Endothelial cell of umbilical vein (primary cell): ENCODE data around the gene CD63. TPM values are rescaled to one million over a fixed set of nuclear protein-coding genes. Genes with fewer than 3 reads are reported as not detected.

Experiments
- BruUV-seq: library from RNA; stranded (reverse); fragments of 400-500 nt; replicated peaks from 2 replicates; lab custom pipeline; 2021; lab: Mats Ljungman, UMichigan
- CTCF ChIA-PET: fragments of 300-600, 350-600 bp; sonication (Branson Sonifier 250); formaldehyde crosslinking; loops from one replicate; lab custom pipeline; 2021; ENCODE audit warnings: antibody characterized with exemption, inconsistent platforms; lab: Charles Lee
- POLR2A ChIA-PET: fragments of 300-600, 350-600 bp; sonication (Branson Sonifier 250); formaldehyde crosslinking; loops from one replicate; lab custom pipeline; 2021; ENCODE audit warnings: antibody characterized with exemption, inconsistent platforms; lab: Charles Lee
- DNase-seq: peaks from one replicate; pipeline ENCODE4 v3.0.0-alpha.2; 2011; ENCODE audit warnings: low read depth, low spot score
- FAIRE-seq: peaks from 2 replicates; lab custom pipeline; 2011; peaks lifted over from hg19 to GRCh38; lab: Jason Lieb, UNC
- H2AFZ ChIP-seq: 2 replicates; pipeline ENCODE4 v1.6.0; 2012; ENCODE audit warnings: low read depth, low read length, control low read depth, inconsistent platforms
- H3K27ac ChIP-seq: 2 replicates; pipeline ENCODE4 v1.5.1; 2011; ENCODE audit warnings: low read depth, mild to moderate bottlenecking, control low read depth, low read length, moderate library complexity; ENCODE audit not compliant: insufficient read depth
- H3K27me3 ChIP-seq, 2 experiments: 2 replicates each; pipeline versions ENCODE4 v1.6.0 to v1.6.1; 2011; ENCODE audit warnings: low read length in 2 of 2, mixed read lengths in 1 of 2; ENCODE audit not compliant: control insufficient read depth in 2 of 2, insufficient read depth in 2 of 2
- H3K36me3 ChIP-seq, 2 experiments: 2 replicates in 1 of 2; 3 replicates in 1 of 2; pipeline ENCODE4 v1.5.1; 2011; ENCODE audit warnings: low read length in 2 of 2, mild to moderate bottlenecking in 1 of 2, moderate library complexity in 1 of 2; ENCODE audit not compliant: control insufficient read depth in 2 of 2, insufficient read depth in 2 of 2; ENCODE audit errors: extremely low read depth in 1 of 2
- H3K4me1 ChIP-seq: 3 replicates; pipeline ENCODE4 v1.5.1; 2011; ENCODE audit warnings: mild to moderate bottlenecking, low read length; ENCODE audit not compliant: control insufficient read depth, insufficient read depth; ENCODE audit errors: extremely low read depth
- H3K4me2 ChIP-seq: 2 replicates; pipeline ENCODE4 v1.6.1; 2011; ENCODE audit warnings: low read length, control low read depth, mixed read lengths; ENCODE audit not compliant: insufficient read depth
- H3K4me3 ChIP-seq, 3 experiments: fragments of 200-600 bp in 1 of 3; sonication (generic), shearing (Covaris generic) in 1 of 3; replicated peaks in 1 of 3; 2 replicates each; pipeline ENCODE4 v1.5.1; 2011 to 2016; ENCODE audit warnings: control low read depth in 3 of 3, low read length in 3 of 3, mild to moderate bottlenecking in 2 of 3, inconsistent platforms in 1 of 3, low read depth in 1 of 3, moderate library complexity in 1 of 3; ENCODE audit not compliant: insufficient read depth in 1 of 3
- H3K79me2 ChIP-seq: 2 replicates; pipeline ENCODE4 v1.6.0; 2012; ENCODE audit warnings: low read length, inconsistent platforms; ENCODE audit not compliant: control insufficient read depth, insufficient read depth
- H3K9ac ChIP-seq: replicated peaks from 2 replicates; pipeline ENCODE3; 2011; ENCODE audit warnings: low read length, control low read depth; ENCODE audit not compliant: insufficient read depth; ENCODE audit errors: extremely low read depth
- H3K9me1 ChIP-seq: replicated peaks from 3 replicates; pipeline ENCODE4 v1.6.0; 2011; ENCODE audit warnings: mild to moderate bottlenecking, low read length; ENCODE audit not compliant: control insufficient read depth, insufficient read depth; ENCODE audit errors: extremely low read depth
- H3K9me3 ChIP-seq: replicated peaks from 2 replicates; pipeline ENCODE4 v1.5.1; 2012; ENCODE audit warnings: low read length, inconsistent platforms; ENCODE audit not compliant: control insufficient read depth, insufficient read depth
- H4K20me1 ChIP-seq: replicated peaks from 2 replicates; pipeline ENCODE3; 2011; ENCODE audit warnings: mild to moderate bottlenecking, low read length; ENCODE audit not compliant: control insufficient read depth, insufficient read depth; ENCODE audit errors: extremely low read depth
- CTCF ChIP-seq, 2 donors: IDR thresholded peaks; 1 replicate in 1 of 2; 2 replicates in 1 of 2; pipeline ENCODE4 v1.5.1; 2011; ENCODE audit warnings: low read length in 2 of 2, mild to moderate bottlenecking in 2 of 2, moderate library complexity in 2 of 2, control low read depth in 1 of 2, inconsistent platforms in 1 of 2, low read depth in 1 of 2; ENCODE audit not compliant: insufficient read depth in 1 of 2; ENCODE audit errors: extremely low read depth in 1 of 2
- EZH2 ChIP-seq: IDR thresholded peaks from 2 replicates; pipeline ENCODE4 v1.6.1; 2012; ENCODE audit warnings: borderline replicate concordance, low read depth, mild to moderate bottlenecking, moderate library complexity, low read length, inconsistent platforms; ENCODE audit not compliant: severe bottlenecking
- GATA2 ChIP-seq: IDR thresholded peaks from 2 replicates; pipeline ENCODE4 v1.7.0; 2011; ENCODE audit warnings: low read depth, mild to moderate bottlenecking, moderate library complexity, mixed read lengths, low read length; ENCODE audit not compliant: insufficient read length, insufficient read depth
- MAX ChIP-seq: IDR thresholded peaks from 2 replicates; pipeline ENCODE4 v1.6.1; 2011; ENCODE audit not compliant: insufficient read depth, insufficient read length
- MYC ChIP-seq: IDR thresholded peaks from one replicate; pipeline ENCODE4 v1.6.1; 2011; ENCODE audit warnings: mild to moderate bottlenecking, low read depth, low read length
- POLR2A ChIP-seq: IDR thresholded peaks from 2 replicates; pipeline ENCODE4 v1.6.1; 2012; ENCODE audit warnings: low read depth, mild to moderate bottlenecking, control low read depth, low read length
- POLR2AphosphoS5 ChIP-seq: IDR thresholded peaks from 2 replicates; pipeline ENCODE4 v1.6.1; 2012; ENCODE audit warnings: low read depth, mild to moderate bottlenecking, control low read depth, low read length, moderate library complexity; ENCODE audit not compliant: insufficient read depth
- dilution Hi-C: fragments of 300-500 bp; cut with MboI; formaldehyde crosslinking; loops from one replicate; pipeline ENCODE4 v1.15.0; 2019; ENCODE audit warnings: low sequenced_read_pairs; ENCODE audit not compliant: extremely low pct_ligation_motif_present
- intact Hi-C: fragments of 100-400 bp; cut with micrococcal nuclease; formaldehyde crosslinking; loops from one replicate; pipeline ENCODE4 v1.10.0; 2022
- polyA plus RNA-seq, 4 experiments: library from polyadenylated mRNA; depleted of rRNA in 3 of 4; stranded (reverse) in 3 of 4; unstranded in 1 of 4; fragments of >200 nt; gene quantifications; 2 replicates each; pipeline versions ENCODE4 v1.2.1 to v1.2.3, GENCODE V29; 2011 to 2012; ENCODE audit warnings: missing spikeins in 1 of 4
- total RNA-seq: library from RNA; stranded (reverse); gene quantifications from 2 replicates; pipeline ENCODE4 v1.2.3, GENCODE V29; 2021

The CD63 gene
- total and polyA plus RNA-seq, 2 donors (not counting 3 experiments of a cell fraction or from before 2014, with no cell fraction given): 1,054 to 1,429 TPM

GRCh38 chr12:55724226-55724939 lies 4.4 kb downstream of the CD63 start:
- intact Hi-C loops: loop anchor here (1.0 to 5.0 kb wide), 2 partner anchors 13 to 537 kb away; no protein-coding TSS in a partner anchor
- POLR2A ChIA-PET: interaction anchor here (0.6 kb wide), 1 partner anchor 424 kb away, joined by 3 read pairs; no protein-coding TSS in a partner anchor

More at GRCh38 chr12:55724226-55724939, 4.4 kb downstream of the CD63 start:
- Histone ChIP-seq H3K4me1 (peaks cover 20% of the 10 kb centered on the region), H3K79me2 (peaks cover 30% of the 10 kb centered on the region), H4K20me1 (no peaks in the 10 kb centered on the region), H3K4me3 (no peak overlapping the region), H3K36me3 (peaks cover 13 to 27% of the 10 kb centered on the region in 2 experiments), H2AFZ (no peak overlapping the region), H3K9me3 (no peaks in the 10 kb centered on the region), H3K27ac (no peak overlapping the region), H3K27me3 (no peaks in the 10 kb centered on the region), H3K9me1 (no peaks in the 10 kb centered on the region), H3K4me2 (no peak overlapping the region), H3K9ac (no peak overlapping the region)
- peak; percentile 62 for DNase-seq
- BruUV-seq: no TSS peak
- FAIRE-seq: peak; percentile 76
- CTCF ChIA-PET: interaction anchor here (0.8 to 11.1 kb wide), 6 partner anchors 13 to 305 kb away, joined by 3 to 151 read pairs (median 4); partner anchors contain the start of gene ITGA7
- TF ChIP-seq CTCF (IDR thresholded peaks at IDR 0.05; ENCODE audit: extremely low read depth in 1 of 2, insufficient read depth in 1 of 2, low read depth in 1 of 2, low read length in 2 of 2) (peak; percentile 53 to 62), MAX (no peak), POLR2AphosphoS5 (peak; percentile 15), POLR2A (peak; percentile 16), MYC (no peak), GATA2 (no peak), EZH2 (no peak)
- dilution Hi-C loops: no loop called here
